Activated T-cell treated with anti-CD3 and anti-CD28 coated beads for 24 hours (primary cell): ENCODE data around the gene EIF6.

Experiments used
- DNase-seq: peaks from one replicate; pipeline ENCODE4 v3.0.0-alpha.2; 2020; ENCODE audit warnings: low read depth

The EIF6 gene

GRCh38 chr20:35293303-35294292 lies 9.0 kb upstream of the EIF6 start:
- DNase-seq = no peak

DNA sequence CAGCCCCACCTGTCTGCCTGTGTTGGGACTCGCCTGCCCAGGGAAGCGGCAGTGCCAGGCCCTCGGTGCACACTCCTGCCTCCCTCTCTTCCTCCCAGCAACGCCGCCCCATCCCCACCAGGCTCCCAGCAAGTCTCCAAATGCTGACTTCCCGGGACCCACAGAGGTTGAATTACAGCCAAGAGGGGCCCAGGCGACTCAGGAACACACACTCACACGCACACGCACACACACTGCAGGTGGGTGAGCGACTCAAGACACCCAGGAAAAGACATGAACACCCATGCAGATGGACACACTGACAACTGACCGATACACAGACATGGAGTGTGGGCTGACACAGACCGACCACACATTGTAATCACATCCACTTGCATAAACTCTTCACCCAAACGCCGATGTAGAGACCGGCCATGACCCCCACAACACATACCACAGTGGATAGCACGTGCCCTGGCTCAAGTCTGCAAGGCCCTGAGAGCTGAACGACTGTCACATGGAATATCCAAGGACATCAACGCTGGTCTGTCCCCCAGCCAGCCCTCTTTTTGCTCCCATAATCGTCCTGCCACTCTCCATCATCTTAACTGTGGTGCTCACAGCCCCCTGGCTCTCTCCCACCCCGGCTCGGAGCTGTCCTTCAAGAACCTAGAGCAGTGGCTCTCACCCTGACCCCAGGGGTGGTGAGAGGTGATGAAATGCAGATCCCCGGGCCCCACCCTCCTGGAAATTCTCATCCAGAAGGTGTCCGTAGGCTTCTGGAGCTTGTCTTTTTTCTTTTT lies 8.1 kb upstream of the EIF6 start:
- no peak for DNase-seq

- no peak for DNase-seq
Observed at GRCh38 chr20:35291654-35292503, 7.3 kb upstream of the EIF6 start, which contains the start of gene FAM83C. FAM83C (minus strand) TSS chr20:35292425; CDS start chr20:35292304, 121 bp downstream.

DNA sequence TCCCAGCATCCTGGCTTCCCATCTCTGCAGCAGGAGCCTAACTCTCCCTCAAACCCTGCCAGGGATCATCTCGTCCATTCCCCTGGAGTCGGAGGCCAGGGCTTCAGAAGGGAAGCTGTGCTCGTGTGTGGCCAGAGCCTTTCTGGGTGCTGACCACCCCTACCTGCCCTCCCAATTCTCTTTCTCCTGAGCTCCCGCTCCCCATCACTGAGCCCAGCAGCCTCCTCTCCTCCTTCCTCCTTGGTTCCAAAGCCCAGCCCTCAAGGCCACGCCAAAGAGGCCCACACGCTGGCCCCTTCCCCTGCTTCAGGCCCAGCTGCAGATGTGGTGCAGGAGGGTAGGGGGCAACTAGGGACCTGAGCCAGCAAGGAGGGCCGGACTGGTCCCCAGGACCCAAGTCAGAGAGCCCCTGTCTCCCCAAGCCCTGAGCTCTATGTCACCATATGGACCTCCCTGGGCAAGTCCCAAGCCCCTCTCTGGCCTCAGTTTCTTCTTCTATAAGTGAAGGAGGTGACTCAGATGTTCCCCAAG lies 6.4 kb upstream of the EIF6 start:
- DNase-seq = no peak

DNA sequence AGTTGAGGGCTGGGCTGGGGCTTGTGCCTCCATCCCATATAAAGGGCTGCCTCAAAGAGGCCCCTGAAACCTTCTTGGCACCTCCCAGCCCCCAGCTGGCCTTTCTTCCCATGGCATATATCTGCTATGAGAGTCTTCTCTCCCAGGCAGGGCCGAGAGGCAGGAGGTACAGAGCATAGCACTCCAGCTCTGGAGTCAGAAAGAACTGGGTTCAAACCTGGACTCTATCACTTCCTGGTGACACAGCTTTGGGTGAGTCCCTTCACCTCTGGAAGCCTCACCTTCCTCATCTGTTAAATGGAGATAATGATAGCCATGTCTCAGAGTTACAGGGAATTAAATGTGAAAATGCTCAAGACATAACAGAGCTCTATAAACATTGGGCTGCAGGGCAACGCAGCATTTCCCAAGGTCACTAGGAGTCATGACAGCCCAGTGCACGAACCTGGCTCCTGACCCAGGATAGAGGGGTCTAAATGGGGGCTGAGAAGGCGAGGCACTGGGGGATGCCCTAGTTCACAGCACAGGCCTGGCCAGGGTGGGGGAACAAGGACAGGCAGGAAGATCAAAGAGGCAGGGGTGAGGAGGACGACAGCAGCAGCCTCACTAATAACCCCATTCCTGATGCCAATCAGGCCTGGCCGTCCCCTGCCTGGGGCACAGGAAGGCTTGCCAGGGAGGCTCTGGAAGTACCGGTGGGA lies 5.8 kb upstream of the EIF6 start:
- DNase-seq = no peak

DNA sequence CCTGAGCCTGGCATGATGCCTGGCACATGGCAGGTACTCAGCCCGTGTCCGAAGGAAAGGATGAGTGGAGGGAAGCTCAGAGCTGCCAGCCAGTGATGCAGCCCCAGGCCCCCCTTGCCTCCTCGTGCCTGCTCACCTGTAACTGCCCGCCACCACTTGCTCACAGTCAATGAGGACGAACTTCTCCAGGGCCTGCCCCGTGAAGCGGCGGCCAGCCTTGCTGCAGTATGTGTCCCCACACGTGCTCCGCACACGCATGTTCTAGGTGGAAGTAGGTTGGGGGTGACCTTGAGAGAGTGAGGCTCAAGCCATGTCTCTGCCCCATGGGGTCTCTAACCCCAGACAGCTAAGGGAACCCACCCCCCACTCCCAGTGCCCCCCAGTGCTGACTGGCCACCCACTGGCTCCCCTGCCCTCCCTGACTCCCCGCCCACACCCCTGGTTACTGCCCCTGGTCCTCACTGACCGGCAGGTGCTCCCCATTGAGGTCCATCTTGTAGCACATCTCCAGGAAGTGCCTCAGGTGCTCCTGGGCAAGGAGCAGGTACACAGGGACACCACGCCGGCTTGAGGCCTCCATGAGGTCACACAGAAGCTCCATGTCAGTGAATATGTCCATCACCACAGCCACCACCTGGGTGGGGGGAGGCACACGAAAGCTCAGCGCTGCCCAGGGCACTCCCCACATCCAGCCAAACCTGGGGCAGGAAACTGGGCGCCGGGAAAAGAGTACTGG lies 3.9 kb upstream of the EIF6 start:
- DNase-seq = no peak

DNA sequence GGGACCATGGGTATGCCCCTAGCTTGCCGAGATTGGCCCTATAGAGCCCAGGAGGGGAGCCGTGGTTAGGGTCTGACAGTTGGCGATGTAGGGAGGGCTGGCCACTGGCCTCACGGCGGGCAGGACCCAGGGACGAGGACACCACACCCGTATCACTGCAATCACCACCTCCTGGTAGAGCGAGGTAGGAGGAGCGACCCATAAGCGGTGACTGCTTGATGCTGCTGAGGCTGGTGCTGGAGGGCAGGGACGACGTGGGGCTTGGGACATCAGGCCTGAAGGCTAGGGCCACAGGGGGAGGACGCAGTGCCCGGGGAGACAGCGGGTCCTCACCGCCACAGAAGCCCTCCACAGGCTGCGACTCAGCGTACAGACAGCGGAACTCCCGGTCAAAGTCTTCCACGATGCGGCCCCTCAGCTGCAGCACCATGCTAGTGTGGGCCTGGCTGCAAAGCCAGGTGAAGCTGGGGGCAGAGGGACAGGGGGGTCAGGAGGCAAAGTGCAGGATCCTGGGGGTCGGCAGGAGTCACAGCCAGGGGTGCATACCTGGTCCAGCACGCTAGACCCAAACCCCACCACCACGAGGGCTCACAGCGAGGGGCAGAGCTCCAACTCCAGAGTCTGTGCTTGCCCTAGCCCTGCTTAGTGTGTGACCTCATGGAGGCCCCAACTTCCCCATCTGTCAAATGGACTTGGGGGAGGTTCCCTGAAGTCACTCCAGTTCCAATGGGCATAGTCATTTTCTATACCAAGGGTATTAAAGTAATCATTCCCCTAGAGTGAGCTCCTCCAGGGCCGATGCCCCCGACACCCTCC lies 3.1 kb upstream of the EIF6 start:
- DNase-seq = no peak

GRCh38 chr20:35286899-35287508 lies 2.4 kb upstream of the EIF6 start:
- no peak for DNase-seq

GRCh38 chr20:35286077-35286898 lies 1.7 kb upstream of the EIF6 start:
- no peak for DNase-seq

DNA sequence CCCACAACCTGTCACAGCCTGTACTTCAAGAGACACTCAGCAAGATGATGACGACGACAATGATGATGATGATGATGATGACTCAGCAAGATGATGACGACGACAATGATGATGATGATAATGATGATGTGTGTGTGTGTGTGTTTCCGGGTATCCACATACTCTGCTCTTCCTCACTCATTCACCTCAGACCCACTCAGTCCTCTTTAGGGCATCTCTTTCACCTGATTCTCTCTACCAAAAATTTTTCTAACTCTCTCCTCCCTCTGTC lies 1.2 kb upstream of the EIF6 start:
- no peak for DNase-seq

GRCh38 chr20:35284992-35285805 lies 627 bp upstream of the EIF6 start:
- no peak for DNase-seq

- no peak for DNase-seq
Observed at GRCh38 chr20:35283441-35284266, 918 bp downstream of the EIF6 start.

- no peak for DNase-seq
Observed at GRCh38 chr20:35281506-35282101, 3.0 kb downstream of the EIF6 start.

GRCh38 chr20:35280523-35280922 lies 4.0 kb downstream of the EIF6 start:
- no peak for DNase-seq

DNA sequence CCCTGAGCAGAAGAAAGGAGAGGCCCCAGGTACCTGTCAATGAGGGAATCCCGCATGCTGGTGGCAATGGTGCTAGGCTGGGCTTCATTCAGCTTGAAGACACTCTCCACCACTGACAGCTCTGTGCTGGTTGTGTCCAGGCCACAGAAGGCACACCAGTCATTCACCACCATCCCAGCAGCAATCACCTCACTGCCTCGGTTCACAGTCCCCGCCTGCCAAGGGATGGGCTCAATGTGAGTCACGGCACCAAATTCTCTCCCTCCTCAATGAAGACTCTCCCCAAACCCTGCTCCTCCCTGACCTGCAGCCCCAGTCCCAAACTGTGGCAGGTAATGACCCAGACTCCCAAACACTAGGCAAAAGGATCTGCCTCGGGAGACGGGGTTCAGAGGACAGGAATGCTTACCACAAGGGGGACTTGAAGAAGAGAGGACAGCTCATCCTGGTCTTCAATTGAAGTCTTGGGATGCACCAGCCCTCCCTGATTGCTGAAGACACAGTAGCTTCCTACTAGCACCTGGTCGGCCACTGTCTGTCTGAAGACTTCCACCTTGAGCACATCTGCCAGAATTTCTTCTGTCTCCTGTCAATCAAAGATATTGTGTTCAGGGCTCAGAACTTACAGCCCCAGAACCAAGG lies 4.9 kb downstream of the EIF6 start:
- DNase-seq = no peak

DNA sequence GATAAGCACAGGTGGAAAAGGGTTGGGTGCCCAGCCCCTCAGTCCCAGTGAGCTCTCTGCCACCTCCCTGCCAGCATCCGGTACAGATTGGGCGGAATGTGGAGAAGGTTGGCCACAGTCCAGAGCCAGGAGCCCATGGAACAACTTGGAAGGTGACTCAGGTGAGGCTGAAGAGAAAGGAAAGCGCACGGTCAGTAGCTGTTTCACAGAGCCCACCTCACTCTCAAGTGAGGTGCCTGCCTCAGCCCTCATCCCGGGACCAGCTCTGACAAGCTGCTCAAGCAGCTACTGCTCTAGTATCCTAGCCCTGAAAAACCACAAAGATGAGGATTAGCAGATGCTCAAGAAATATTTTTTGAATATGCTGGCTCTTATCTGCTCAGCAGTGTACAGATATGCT lies 5.5 kb downstream of the EIF6 start:
- no peak for DNase-seq
